HG03196 (cell line): ENCODE data around the gene PHKG2.
A peak's percentile ranks its signal among the peaks of the same experiment; 100 is the strongest.

Source experiments
- ATAC-seq: cut with Tn5 transposase; IDR thresholded peaks from one replicate; pipeline ENCODE4 v1.9.1; 2021; ENCODE audit not compliant: unreplicated experiment

The PHKG2 gene

DNA sequence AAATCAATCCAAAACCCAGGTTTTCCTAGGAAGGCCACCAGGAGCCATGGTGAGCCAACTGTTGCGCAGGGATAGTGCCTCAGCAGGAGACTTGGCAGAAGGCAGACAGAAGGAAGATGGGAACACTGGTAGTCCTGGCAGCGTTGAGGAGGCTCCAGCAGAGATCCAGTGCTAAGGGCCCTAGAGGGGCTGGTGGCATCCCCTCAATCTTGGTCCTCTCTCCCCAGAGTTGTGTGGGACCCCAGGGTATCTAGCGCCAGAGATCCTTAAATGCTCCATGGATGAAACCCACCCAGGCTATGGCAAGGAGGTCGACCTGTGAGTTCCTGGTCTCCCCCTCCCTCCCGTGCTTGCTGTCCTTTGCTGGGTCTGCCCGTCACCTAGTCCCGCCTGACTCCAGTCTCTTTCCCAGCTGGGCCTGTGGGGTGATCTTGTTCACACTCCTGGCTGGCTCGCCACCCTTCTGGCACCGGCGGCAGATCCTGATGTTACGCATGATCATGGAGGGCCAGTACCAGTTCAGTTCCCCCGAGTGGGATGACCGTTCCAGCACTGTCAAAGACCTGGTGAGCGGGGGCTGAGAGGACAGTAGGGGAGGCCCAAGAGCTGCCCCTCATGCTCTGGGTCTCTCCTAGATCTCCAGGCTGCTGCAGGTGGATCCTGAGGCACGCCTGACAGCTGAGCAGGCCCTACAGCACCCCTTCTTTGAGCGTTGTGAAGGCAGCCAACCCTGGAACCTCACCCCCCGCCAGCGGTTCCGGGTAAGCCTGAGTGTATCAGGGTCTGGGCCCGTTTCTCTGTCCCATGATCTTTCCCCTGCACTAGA lies 7.9 kb downstream of the PHKG2 start:
- no peak for ATAC-seq

DNA sequence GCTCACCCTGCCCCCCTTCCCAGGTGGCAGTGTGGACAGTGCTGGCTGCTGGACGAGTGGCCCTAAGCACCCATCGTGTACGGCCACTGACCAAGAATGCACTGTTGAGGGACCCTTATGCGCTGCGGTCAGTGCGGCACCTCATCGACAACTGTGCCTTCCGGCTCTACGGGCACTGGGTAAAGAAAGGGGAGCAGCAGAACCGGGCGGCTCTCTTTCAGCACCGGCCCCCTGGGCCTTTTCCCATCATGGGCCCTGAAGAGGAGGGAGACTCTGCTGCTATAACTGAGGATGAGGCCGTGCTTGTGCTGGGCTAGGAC lies 8.5 kb downstream of the PHKG2 start:
- no peak for ATAC-seq

DNA sequence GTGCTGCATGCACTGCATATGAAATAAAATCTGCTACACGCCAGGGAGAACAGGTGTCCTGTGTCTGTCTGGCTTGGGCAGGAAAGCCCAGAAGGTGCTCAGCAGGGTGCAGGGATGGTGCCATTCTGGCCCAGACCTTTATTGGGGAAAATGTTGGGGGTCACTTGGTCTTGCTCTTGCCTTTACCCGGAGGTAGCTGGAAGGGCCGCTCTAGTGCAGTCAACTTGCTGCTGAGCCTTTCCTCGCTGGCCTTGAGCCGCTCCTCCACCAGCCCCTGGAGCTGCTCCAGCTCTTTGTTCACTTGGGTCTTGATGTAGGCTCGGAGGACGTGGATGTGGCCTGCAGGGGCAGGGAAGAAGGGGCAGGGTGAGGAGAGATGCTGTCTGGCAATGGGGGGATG lies 9.1 kb downstream of the PHKG2 start:
- ATAC-seq = no peak

DNA sequence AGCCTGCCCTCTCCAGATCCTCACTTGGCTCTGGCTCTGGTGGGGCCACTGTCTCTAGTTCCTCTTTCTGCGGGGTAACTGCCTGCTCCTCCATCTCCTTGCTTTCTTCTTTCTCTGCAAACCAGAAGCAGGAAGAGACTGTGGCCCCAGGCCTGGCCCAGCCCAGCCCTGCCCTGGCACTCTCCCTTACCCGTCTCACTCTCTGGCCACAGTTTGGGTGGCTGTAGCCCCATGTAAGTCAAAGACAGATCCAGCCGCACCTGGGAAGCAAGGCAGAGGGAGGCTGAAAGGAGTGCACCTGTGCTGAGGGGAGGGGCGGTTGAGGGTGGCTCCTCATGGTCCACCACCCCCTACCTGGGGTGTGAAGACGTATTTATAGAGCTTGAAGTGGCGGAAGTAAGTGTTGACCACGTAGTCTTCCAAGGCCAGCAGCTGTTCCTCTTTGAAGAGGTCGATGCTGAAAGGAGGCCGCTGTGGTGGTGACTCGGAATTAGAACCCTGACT lies 10.8 kb downstream of the PHKG2 start:
- ATAC-seq = no peak

- ATAC-seq = no peak
Measured at GRCh38 chr16:30760001-30760559, 11.9 kb downstream of the PHKG2 start.

DNA sequence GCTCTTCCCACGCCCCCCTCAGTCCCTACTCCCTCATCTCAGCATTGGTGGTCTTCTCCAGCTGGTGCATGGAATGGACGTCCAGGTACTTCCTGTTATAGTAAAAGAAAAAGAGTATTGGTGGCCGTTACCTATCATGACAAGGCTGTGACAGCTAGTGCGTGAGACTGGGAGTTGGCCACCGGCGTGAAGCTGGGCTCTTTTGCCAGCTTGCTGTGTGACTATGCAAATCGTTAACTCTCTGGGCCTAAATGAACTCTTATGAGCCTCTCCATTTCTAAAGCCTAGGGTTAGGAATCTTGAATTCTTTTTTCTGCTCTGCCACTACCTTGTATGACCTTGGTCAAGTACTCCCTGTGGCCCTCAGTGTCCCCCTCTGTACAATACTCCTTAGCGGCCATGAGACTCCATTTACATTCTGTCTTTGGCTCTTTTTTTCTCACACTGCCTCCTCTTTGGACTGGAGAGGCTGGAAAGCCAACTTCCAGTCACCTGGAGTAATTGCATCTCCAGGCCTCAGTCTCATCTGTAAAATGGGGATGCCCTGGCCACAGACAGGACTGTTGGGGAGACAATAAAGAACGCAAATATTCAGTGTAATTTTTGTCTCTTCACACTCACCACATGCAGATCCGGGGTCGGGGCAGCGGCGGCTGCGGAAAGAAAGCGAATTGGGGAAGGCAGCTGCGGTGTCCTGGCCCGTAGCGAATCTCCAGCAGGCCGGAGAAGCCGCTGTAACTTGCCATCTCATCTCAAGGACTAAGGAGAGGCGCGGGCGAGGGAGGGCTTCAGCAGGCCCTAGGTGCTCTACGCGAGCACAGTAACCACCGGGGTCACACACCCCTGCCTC lies 12.6 kb downstream of the PHKG2 start:
- ATAC-seq = no peak

GRCh38 chr16:30761427-30761927 lies 13.3 kb downstream of the PHKG2 start:
- peak; percentile 26 for ATAC-seq

DNA sequence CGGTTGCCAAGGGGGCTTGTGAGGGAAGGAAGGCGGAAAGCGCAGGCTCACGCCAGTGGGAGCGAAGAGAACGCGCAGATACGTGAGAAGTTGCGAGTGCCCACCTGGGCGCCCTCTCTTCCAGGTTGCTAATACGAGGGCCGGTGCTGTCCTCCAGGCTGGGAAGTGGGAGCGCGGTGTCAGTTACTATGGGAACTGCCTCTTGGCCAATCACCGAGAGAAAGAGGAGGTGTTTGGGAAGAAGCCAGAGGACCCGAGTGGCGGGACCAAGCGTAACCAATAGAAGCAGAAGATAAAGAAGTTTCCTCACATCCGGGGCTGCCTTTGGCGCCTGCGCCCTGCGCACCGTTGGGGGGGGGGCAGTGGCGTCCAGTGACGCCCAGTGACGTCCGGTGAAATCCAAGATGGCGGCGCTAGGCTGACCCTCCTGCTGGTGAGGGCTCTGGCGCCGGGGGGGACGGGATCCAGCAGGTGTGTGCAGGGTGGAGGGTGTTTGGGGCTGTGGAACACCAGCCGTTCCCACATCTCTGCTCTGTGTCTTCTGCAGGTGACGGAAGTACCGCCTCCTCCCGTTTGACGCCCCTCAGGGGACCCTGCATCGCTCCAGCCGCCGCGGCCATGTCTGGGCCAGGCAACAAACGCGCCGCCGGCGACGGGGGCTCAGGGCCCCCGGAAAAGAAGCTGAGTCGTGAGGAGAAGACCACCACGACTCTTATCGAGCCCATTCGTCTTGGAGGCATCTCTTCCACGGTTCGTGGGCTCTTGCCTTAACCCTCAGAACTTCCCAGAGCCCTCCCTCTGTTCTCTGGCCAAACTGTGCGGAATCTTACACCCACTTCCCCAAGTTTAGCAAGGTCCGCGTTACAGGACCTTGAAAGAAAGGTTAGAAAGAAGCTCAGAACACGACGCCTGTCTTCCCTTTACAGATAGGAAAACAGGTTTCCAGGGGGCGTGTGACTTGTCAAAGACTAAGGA lies 14.0 kb downstream of the PHKG2 start, which contains the start of the genes CFAP119 and RNF40:
TSS of gene CFAP119 (minus strand) at position 135 of the 975 bp plus-strand sequence. CDS start 314 bp downstream, outside the sequence.
TSS of gene RNF40 (plus strand) at position 395 of the 975 bp plus-strand sequence. CDS start at position 619, 224 bp downstream.
- peak; percentile 84 for ATAC-seq

DNA sequence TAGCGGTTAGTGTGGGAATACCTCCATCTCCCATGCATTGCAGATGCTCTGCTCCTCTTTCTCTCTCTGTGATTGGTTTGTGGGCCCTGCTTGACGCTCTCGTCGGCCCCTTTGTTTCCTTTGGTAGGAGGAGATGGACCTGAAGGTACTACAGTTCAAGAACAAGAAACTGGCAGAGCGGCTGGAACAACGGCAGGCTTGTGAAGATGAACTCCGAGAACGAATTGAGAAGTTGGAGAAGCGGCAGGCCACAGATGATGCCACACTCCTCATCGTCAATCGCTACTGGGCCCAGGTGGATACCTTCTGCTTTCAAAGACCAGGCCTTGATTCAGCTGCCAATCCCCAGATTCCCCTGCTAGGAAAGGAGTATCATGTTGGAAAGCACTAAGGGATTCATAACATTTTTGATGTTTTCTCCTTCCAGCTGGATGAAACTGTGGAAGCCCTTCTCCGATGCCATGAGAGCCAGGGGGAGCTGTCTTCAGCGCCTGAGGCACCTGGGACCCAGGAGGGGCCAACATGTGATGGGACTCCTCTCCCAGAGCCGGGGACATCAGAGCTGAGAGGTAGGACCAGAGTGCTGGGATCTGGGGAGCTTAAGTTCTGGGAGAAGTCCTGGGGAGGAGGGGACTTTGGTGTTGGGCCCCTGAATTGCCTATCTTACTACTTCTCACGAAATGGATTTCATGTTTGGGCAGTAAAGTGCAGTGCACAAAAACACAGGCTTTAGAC lies 14.9 kb downstream of the PHKG2 start:
- no peak for ATAC-seq

- no peak for ATAC-seq
Measured at GRCh38 chr16:30764086-30764485, 15.9 kb downstream of the PHKG2 start.

- ATAC-seq = no peak
Measured at GRCh38 chr16:30764816-30765465, 16.7 kb downstream of the PHKG2 start.

DNA sequence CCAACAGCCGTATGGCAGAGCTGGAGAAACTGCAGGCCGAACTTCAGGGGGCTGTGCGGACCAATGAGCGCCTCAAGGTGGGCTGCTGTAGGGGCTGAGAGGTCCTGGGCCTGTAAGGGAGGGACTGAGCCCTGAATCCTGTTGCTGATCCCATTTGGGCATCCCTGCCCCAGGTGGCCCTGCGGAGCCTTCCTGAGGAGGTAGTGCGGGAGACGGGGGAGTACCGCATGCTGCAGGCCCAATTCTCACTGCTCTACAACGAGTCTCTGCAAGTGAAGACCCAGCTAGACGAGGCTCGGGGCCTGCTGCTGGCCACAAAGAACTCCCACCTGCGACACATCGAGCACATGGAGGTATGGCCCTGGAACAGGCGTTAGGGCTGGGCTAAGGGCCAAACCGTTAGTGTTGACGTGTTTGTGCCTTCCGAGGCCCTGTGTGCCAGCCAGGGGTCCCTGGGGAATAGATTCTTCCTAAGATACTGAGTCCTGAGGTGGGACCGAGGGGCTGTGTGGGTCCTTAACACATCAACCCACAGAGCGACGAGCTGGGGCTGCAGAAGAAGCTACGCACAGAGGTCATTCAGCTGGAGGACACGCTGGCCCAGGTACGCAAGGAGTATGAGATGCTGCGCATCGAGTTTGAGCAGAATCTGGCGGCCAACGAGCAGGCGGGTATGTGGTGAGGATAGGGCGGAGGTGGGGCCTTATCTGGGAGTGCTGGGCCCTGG lies 18.1 kb downstream of the PHKG2 start:
- ATAC-seq = no peak

GRCh38 chr16:30766933-30767284 lies 18.7 kb downstream of the PHKG2 start:
- no peak for ATAC-seq

- no peak for ATAC-seq
Measured at GRCh38 chr16:30767767-30768465, 19.7 kb downstream of the PHKG2 start.

DNA sequence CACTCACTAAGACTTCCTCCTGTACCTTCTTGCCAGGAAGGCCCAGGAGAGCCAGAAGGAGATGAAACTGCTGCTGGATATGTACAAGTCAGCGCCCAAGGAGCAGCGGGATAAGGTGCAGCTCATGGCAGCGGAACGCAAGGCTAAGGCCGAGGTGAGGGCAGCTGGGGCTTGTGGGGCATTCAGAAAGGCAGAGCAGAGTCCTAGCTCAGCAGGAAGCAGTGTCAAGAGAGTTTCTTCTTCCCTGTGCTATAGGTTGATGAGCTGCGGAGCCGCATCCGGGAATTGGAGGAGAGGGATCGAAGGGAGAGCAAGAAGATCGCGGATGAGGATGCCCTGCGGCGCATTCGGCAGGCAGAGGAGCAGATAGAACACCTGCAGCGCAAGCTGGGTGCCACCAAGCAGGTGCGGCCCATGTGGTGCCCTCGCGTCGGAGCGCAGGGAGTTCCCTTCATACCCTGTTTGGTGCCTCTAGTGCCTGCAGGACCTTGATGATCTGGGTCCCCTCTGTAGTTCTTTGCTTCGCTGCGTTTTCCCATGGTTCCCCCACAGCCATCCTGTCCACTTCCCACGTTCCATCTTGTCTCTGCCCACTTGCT lies 20.5 kb downstream of the PHKG2 start:
- ATAC-seq = no peak

DNA sequence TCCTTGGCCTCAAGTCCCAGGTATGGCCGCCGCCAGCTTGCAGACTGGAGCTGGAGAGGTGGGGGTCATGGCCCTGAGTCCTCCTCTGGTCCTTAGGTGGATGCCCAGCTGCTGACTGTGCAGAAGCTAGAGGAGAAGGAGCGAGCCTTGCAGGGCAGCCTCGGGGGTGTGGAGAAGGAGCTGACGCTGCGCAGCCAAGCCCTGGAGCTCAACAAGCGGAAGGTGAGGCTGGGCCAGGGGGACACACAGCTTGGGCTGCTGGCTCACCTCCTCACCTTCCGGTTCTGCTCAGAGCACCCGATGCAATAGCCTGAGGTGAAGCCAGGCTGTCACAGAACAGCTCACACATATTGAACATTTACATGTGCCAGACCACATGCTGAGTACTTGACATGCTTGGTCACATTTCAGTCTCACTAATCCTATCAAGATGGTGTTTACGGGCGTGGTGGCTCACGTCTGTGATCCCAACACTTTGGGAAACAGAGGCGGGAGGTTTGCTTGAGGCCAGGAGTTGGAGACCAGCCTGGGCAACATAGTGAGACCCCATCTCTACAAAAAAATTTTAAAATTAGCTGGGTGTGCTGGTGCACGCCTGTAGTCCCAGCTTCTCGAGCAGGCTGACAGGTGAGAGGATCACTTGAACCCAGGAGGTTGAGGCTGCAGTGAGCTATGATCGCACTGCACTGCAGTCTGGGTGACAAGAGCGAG lies 21.3 kb downstream of the PHKG2 start:
- no peak for ATAC-seq

GRCh38 chr16:30771726-30772125 lies 23.5 kb downstream of the PHKG2 start:
- ATAC-seq = no peak
